NCI-H187 treated with DMSO at 0.1 percent for 48 hours (cell line): Measurements from ENCODE around the gene ARHGAP15.

Source experiments
- DNase-seq: peaks from one replicate; lab custom pipeline; 2025; lab: John Stamatoyannopoulos, UW

ARHGAP15 gene

DNA sequence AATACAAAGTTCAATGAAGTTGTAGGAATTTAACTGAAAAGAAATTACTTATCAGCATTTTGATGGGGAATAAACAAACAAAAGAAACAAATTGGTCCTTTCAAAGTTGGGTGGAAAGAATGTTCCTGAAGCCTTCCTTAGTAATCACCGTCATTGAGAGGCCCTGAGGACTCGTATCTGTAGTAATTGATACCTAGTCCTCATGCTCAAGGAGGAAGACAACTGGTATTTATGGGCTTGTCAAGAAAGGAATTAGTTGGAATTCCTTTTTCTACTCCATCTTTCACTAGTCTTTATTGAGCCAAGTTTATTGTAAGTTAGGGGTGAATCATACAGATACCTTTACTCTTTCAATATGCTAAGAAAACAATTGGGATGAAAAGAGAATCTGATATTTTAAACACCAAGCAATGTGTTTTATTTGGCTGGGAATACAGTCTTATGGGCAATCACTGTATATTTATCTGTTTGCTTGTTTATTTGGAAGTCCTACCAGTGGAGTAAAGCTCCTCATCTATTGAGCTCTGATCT is 324.8 kb downstream of the ARHGAP15 start:
- DNase-seq: no peak

DNA sequence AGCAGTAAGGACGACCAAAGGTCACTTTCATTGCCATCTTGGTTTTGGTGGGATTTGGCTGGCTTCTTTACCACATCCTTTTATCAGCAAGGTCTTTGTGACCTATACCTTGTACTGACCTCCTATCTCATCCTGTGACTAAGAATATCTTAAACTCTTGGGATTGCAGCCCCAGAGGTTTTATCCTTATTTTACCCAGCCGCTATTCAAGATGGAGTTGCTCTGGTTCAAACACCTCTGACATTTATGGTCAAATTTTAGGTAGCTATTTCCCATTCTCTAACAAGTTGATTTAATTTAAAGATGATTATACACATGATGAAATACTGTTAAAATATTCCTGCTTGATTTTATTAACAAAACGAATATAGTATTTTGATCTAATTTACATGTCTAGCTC is 326.1 kb downstream of the ARHGAP15 start:
- no peak for DNase-seq

DNA sequence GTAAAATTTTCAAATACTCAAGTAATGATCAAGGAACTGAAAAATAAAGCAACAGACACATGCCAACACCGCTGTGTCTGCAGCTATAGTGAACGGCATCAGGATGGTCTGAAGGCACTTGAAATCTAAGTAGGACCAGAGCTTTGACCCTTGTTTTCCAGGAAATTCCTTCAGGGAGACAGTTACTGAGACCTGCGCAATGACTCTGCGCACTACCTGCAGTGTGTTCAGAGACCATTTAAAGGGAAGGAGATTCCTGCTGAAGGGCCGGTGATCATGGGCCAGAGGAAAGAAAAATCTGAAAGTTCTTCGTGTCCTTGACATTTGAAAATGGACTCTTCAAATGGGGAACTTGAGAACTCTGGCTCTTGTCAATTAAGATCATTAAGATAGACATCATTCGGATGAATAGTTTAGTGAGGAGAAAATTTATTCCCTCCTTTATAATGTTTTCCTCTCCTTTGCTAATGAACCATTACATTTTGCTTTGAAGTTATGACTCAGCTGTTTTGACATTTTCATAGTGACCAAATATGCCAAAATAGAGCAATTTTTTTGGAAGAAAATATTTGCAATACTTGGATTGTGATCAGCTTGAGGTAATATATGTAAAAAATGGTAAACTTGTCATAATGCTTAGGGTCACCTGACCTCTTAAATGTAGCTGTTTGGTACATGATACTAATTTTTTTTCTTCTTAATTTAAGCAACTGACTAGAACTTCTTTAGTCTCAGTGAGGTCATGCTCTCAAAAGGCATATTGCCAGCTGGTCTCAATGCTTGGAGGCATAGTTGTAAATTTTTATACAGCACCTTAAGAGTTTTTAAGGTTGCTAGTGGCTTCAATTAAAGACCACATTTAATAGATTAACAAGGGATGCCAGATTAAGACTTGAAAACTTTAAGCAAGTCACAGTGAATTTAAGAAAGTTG is 329.3 kb downstream of the ARHGAP15 start:
- DNase-seq: no peak

DNA sequence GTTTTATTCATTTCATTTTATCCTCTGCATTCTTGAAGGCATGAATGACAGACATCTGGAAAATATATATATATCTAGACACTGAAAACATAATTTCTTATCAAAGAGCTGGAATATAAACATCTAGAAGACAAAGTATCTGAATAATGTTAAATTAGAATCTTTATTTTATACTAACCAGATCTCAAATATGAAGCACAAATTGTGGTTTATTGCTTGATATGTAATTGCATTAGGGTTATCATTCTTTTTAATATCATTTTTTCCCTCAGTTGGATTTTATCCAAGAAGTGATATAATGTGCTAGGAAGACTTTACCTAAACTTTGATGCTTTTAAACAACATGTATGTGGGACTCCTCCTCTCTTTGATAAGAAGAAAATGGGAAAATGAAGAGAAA is 331.2 kb downstream of the ARHGAP15 start:
- DNase-seq: no peak

DNA sequence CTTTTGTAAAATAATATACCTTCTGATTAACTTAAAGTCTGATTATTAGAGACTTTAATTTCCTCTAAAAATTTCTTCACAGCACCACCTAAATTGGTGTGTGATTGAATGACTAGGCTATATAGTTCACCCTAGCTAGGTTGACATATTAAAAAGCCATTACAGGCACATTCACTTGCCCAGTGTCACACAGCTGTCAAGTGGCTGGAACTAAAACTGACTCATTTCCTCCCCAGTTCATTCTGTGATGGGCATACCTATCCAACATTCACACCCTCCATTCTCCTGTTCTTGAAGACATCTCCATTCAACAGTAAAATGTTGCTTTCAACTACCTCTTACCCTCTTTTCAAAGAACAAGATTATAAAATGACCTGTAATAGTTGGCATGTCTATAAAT is 334.5 kb downstream of the ARHGAP15 start:
- DNase-seq: no peak

DNA sequence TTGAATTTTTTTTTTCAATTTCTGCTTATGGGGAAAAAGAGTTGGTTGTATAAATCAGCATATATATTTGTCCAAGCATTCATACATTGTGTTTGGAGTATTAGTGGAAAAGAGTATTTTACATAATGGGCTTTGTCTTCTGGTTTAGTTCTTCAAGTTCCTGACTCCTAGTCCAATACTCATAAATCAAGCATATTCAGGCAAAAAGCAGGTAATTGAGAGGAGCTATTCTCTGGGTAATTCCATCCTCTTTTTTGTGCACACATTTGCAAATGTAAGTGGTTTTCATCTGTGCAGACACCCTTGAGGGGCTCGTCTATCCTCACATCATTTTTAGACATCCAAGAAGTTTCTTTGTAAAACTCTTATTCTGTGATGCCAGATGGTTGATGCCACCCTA is 337.2 kb downstream of the ARHGAP15 start:
- DNase-seq: no peak

DNA sequence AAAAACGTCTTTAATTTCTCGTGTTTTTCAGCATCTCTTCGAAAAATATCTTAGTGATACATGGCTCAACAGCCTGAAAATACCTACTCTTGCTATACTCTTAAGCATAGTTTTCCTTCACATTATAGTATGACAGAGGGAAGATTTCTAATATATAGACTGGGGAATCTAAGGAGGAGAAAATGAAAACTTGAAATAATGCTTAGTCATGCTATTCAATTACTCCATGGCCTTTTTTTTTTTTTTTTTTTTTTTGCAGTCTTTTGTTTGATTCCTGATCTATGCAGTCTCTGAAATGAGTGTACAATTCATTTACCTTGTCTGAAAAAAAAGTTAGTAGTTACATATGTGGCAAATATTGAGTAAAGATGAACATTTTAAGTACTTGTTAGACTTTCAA is 337.8 kb downstream of the ARHGAP15 start:
- no peak for DNase-seq

DNA sequence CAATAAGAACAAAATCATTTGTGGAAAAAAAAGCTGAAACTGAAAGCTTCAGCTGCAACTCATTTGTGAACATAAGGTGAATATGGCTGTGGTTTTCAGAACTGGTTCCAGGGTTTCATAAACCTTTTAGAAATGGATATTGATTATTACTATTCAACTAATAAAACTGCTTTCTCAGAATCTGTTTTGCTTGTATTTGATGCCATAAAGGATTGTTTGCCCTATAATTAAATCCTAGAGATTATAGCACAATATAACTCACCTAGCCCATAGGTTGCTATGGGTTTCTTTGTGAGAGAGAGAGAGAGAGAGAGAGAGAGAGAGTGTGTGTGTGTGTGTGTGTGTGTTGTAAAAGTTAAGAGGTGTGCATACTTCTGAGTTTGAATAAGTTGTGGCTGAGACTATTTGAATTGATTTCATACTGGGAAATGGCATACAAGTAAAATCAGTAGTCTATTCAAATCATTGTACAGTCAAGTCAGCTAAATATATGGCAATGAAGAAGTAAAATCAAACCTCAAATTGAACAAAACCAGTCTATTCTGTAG is 339.2 kb downstream of the ARHGAP15 start:
- no peak for DNase-seq

DNA sequence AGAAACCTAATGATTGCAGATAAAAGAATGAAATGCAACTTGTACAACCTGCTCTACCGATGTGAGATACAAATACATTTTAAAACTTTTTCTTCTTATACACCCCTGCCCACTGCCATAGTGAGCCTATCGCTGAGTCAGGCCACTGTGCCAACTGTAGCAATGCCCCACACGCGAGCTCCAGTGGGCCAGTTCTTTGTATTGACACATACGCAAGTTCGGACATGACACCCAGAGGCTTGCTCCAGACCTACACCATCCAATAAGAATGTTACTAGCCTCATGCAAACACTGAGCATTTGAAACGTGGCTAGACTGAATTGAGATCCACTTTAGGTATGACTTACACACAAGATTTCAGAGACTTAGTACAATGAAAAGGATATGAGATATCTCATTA is 340.1 kb downstream of the ARHGAP15 start:
- no peak for DNase-seq

DNA sequence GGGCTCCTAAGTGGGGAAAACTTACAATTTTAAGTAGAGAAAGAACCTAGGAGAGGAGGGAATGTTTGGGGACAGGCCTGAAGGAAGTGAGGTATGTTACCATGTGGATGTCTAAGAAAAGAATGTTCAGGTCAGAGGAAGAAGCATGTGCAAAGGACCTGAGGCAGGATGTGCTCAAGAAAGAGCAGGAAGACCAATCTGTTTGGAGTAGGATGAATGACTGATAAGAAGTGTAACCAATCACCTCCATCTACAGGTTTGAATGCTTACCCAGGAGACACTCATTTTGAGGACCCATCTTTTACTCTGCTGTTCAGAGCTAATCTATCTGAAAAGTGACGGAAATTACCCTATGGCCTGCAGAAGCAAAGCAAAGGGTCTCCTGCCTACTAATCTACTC is 342.3 kb downstream of the ARHGAP15 start:
- no peak for DNase-seq

DNA sequence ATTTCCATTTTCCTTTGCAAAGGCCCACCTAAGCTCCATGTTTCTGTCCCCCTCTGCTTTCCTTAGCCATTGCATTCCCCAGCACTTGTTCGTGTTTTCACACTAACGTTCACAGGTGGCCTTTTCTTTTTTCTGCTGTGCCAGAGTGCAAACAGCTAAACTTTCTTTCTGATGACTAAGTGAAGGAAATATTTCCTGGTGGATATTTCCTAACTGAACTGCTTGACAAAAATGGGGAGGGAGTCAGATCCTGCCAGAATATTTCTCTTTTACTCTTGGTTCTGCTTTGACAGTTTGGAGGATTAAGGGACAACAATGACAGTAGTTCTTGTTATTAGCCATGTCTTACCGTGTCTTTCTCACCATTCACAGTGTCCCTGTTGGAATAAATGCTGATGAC is 344.0 kb downstream of the ARHGAP15 start:
- no peak for DNase-seq

DNA sequence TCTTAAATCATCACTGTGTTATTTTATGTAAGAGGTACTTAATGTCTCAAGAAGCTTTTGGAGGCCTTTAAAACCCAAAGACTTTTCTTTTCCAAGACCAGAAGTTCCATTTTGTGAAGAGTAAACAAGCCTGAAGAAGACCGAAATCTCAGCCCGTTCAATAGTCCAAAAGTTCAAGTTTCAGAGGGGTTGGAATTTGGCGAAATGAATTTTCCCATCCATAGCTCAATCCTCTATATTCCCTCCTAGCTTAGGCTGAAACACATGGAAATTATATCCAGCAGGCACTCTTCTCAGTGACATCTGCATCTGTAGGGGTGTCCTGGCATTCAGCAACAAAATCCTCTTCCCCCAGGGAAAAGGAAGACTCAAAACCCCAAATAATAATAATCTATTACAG is 344.6 kb downstream of the ARHGAP15 start:
- DNase-seq: no peak

DNA sequence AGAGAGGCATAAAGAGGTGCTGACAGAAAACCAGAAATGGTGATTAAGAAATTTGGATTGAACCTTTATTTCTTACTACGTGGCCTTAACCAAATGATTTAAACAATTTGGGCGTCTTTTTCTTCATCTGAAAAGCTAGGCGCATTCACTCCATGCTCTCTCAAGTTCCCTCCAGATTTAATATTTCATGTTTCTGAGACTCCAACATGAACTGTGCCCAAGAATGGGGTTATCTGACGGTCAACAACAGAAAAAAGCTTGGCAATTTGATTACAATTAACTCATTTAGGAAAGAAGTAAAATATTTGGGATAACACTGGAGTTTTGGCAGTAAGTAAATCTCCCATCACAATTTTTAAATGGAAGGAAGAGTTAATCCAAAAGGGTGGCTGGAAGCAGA is 345.4 kb downstream of the ARHGAP15 start:
- DNase-seq: no peak

DNA sequence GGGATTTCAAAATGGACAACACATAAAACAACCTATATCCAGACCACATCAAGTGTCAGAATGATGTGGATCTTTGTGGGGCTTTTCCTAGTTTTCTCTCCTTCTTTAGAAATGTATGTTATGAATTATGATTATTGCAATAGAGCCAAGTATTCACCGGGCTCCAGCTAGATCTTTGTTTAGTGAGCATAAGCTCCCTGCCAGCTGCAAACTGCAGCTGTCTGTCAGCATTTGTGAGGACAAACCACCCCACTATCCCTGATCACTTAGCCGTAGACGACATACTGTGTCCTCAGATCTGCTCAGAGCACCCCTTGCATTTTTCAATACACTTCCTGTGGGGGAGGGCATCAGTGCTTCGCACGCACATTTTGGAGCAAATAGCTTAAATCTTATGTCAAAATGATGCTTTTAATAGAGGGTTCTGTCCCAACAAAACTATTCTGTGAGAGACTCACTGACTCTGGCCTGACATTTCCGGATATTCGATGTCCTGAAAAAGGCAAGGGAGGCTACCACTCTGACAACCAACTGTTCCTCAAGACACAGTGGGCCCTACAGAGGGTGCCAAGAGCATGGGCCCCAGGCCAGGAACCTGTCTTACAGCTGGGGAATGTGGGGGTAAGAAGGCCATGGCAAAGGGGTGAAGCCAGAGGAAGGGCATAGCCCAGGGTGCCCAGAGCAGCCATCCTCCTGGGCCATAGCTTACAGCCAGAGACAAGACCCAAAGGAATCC is 346.0 kb downstream of the ARHGAP15 start:
- DNase-seq: no peak

DNA sequence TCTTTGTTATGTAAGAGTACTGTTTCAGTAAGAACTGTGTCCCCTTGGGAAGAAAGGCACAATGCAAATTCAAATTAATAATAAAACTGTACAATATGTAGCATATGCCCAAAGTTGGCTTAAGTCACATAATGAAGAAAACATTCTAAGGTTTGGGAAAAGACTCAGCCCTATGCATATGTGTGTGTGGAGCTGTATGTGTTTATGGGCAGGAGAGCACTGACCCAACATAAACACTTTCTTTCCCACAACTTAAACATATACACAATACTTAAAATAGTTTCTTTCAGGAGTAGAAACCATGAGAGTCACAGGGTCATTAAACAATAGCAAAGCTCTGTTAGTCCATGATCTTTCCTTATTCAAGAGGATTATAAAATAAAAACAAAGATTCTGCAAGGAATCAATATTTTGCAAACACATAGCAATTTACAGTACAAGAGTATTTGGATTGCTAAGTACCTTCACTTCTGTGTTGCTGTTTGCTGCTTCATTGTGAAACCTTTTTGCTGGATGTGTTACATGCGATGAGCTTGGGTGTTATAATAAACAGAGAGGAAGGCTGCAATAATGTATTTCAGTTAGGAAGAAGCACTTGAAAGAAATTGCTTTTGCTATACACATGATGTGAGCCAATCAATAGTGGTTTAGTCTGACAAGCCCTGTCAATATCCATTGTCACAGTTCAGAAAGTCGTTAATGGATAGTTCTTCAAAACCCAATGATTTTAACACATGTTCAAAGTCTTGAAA is 347.3 kb downstream of the ARHGAP15 start:
- no peak for DNase-seq

DNA sequence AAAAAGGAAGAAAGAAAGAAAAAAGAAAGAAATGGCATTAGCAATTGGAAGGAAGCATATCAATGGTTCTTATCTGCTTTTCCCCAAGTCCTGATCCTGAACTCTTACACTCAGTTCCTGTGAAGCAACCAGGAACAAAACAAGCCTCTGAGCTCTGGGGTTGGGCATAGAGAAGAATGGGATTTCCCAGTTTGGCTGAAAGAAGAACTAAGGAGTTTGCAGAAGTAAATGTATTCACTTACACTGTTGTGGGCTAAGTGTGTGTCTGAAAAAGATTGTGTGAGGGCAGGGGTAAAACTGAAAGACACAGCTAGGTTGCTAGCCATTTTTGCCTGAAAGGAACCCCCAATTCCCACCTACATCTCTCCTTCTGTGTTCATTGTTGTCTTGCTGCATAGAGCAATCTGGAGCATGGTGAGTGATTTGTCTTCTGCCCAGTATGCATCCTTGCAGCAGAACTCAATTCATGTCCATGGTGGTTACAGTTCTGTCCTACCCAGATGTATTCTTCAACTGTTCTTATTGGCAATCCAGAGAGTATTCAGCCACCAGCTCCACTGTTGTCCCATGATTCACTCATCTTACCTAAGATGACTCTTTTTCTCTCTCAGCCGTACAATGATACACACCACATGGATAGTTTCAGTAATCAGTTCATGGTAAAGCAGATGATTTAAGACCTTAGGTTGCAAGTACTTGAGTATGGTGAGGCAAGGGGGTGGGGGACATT is 348.7 kb downstream of the ARHGAP15 start:
- DNase-seq: no peak

DNA sequence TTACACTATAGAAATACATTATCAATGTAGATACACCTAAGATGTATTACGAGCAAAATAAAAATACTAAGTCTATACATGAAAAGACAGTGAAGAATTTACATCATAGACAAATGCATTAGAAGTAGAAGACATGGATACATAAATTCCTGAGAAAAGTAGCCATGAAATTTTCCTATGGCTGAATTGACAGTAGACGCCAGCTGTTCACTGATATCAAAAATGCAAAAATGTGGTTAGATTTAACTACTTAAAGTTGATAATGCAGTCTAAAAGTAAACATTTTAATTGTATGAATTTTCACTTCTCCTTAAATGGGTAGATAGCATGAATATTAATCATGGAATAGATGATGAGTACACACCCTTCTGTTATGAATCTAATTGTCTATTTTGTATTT is 350.9 kb downstream of the ARHGAP15 start:
- no peak for DNase-seq

DNA sequence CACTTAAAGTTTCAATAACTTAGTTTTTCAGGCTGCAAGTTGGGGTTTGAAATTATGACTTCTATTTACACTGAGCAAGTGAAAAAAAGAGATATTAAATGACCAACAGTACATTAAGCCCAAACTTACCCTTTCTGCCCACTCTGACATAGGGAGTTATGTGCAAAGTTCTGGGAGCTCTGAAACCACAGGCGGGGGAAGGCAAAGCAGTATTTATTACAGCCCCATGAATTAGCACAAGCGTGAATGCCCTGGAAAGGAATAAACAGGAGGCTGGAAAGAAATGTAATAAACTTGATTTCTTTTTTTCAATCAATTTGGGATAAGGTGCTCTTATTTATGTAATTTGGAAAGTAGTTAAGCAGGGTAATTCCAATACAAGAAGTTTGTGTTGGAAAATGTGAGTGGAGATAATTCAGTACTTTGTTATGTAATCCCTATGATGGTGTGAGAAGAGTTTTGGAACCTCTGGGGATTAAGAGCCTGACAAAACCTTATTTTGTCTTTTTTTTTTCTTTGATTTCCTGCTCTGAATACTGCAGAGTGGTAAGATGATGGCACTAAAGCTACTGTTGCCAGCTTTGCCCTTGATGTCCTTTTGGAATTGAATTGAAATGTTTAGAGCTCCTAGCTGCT is 351.5 kb downstream of the ARHGAP15 start:
- DNase-seq: no peak

DNA sequence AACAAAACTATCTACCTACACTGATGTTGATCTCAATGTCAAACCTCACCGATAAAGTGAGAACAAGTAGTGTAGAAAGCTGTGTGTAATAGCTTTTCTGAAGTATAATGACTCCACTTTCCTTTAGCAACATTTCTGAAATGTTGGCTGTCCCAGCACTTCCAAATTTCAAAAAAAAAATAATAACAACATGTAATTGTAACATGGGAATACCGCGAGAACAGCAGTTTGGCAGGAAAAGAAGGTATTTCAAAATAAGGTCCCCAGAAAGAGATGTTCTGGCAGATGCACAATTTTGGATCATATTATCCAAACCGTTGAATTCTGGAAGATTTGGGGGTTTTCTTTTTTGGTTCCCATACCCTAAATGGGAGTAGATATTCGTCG is 352.0 kb downstream of the ARHGAP15 start:
- DNase-seq: no peak

DNA sequence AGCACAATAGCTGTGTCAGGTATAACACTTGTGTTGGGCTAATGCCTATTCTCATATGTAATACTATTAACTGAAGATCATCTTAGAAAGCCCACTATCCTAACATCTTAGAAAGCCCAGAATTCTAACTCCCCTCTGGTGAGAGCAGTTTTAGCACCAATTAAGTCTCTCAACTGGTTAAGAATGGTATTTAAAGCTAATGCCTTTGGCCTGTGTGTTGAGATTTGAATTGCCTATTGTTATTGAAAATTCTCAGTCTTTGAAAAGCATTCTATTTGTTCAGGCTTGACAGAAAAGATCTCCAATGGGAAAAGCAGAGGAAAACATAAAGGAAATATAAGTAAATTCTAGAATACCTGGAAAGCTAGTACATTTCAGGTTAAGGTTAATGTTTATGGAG is 352.5 kb downstream of the ARHGAP15 start:
- no peak for DNase-seq

DNA sequence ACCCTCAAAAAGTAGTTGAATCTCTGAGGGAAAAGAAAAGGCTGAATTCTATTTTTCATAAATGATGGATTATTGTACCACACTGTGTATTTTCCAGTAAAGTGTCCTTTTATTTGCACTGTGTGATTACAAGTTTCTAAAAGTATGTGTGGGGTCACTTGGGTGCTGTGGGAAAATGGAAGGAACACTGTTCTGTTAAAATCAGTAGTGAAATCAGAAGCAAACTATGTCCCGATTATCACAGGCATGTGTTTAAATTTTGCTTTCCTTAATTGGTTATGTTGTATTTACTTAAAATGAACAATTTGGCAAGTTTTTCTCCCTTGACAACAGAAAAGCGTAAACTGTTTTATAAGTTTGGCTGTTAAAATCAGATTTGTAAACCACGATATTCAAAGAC is 353.1 kb downstream of the ARHGAP15 start:
- DNase-seq: no peak
